ENCODE results near the gene ELF2.
A peak's percentile ranks its signal among the peaks of the same experiment; 100 is the strongest.
"Not testable (repeated sequence)": the region's sequence is repeated elsewhere in the genome, so short reads cannot be mapped to it uniquely, and the experiment has no call there.

ELF2 gene

DNA sequence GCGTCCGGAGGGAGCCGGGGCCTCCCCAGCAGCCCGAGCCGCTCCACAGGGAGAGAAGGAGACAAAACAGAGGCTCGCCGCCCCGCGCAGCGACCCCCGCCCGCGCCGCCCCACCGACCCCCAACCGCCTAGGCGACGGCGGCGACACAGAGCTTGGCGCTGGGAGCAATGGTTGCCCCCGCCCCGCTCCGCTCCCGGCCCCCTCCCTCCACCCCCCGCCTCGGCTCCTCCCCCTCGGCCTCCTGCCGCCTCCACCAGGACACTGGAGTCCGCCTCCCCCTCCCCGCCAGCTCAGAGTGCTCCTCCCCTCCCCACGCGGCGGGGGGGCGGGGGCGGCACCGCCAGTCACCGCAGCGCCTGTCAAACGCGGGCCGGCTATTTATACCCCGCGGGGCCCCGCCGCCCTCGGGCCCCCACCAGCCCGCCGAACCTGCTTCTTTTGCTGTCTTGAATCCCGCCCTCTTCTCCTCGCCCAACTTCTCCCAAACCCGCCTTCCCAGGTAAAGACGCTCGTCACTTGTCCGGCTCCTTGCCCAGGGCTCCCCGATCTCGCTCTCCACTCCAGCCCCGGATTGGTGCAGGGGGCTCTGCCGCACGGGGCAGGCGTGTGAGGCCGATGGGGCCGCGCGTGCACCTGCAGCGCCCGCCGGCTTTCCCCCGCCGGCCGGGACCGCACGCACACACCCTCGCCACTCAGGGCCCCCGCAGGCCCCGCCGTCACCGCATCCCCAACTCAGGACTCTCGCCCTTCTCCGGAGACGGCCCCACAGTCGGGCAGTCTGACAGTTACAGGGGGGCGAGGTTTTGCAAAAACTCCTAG lies at the start of gene ELF2:
ELF2 (minus strand) TSS at position 170 of the 820 bp plus-strand sequence. CDS start 39,517 bp downstream, outside the sequence.
- peak; percentile 81 for DNase-seq

DNA sequence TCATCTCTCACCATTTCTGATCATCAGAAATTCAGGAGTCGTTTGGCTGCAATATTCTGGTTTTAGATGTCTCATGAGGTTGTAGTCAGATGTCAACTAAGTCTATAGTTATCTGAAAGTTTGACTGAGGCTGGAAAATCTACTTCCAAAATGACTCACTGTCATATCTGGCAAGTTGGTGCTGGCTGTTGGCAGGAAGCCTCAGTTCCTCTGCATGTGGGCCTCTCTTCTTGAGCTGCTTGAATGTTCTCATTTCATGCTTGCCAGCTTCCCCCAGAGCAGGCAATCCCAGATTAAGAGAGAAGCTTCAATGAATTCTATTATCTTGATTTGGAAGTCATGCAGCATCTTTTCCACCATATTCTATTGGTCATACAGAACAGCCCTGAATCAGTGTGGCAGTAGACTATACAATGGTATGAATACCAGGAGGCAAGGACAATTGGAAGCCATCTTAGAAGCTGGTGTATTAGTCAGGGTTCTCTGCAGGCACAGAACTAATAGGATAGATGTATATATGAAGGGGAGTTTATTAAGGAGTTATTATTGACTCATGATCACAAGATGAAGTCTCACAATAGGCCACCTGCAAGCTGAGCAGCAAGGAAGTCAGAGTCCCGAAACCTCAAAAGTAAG lies 46.8 kb upstream of the ELF2 start:
- DNase-seq, result no peak

DNA sequence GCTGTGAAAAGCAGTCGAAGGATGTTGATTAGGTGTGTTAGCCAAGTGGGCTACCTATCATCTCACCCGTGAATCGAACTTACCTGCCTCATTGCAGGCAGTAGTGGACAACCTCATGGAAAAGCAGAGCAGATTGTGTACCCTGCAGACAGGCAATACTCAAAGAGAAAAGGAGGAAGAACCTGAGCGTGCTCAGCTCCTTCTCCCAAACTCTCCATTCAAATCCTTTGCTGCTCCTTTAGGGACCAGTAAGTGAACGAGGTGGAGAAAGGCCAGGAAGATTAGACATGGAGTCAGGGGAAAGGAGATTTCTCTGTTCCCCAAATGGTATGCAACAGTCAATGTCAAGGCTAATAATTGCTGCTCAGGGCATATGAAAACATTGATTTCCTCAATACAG lies 45.2 kb upstream of the ELF2 start:
- no peak for DNase-seq

DNA sequence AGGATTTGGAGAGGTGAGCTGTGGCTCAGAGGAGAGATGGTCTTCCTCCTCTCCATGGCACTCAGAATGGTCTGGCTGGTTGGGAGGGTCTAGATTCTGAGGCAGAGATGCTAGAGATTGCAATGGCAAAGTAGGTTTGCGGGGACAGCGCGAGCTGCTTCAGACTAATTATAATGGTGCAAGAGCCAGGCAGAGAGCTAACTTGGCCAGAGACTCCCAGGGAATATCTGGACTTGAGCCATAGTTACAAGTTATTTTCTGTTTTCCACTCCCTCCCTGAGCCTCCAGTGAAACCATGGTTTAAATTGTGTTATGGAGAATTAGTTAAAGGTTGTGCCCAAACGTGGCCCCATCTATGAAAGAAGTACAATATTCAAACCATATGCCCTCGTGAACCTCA lies 44.7 kb upstream of the ELF2 start:
- no peak for DNase-seq

DNA sequence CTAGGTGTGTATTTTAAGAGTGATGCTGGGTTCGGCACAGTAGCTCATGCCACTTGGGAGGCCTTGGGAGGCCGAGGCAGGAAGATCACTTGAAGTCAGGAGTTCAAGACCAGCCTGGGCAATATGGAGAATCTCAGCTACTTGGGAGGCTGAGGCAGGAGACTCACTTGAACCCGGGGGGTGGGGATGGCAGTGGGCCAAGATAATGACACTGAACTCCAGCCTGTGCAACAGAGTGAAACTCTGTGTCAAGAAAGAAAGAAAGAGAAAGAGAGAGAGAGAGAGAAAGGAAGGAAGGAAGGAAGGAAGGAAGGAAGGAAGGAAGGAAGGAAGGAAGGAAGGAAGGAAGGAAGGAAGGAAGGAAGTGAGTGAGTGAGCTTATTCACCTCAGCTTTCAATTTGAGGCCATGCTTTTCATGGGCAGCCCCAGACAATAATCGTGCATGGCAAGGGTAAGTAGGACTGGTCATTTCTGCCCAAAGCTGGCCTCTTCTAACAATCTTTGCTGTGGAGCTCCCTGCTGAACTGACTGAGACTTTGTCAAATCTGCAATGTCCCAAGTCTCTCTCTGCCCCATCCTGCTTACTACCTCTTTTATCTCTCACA lies 42.5 kb upstream of the ELF2 start:
- DNase-seq, result no peak

DNA sequence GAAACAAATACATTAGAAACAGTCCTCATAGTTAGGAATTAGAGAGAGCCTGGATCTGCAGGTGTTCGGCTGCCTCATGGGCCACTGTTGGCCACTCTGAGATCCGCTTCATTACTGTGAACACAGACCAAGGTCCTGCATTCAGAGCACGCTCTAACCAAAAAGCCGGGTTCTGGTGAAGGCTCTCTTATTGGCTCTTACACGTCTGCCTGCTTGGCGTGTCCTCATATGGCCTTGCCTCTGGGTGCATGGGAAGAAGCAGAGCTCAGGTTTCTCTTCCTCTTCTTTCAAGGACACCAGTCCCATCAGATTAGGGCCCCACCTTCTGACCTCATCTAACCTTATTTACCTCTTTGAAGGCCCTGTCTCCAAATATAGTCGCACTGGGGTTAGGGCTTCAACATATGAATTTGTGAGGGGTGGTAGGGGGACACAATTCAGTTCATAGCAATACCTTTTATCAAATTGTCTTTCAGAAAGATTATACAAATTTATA lies 37.1 kb upstream of the ELF2 start:
- no peak for DNase-seq

DNA sequence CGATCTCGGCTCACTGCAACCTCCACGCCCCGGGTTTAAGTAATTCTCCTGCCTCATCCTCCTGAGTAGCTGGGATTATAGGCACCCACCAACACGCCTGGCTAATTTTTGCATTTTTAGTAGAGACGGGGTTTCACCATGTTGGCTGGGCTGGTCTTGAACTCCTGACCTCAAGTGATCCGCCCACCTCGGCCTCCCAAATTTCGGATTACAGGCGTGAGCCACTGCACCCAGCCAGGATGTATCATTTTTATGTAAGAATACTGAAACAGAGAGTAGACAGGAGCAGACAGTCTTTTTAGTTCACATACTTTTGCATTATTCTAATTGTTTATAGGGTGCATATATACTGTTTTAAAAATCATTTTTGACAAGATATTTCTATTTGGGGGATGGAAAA lies 36.6 kb upstream of the ELF2 start:
- not testable (repeated sequence) for DNase-seq

DNA sequence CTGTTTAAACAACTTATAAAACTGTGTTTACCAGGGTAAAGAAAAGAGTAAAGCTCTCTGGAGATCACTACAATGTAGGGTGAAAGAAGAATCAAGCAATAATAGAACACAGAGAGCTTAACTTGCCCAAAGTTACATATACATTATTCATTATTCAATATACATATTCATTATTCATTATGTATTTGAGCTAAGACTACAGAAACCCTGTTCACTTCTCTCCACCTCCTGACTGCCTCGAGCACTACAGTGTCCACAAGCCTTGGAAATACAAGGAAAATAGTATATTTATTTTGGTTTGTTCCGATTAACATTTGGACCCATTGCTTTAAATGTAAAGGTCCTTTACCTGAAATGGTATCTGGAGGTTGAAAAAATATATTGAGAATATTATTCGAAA lies 35.9 kb upstream of the ELF2 start:
- DNase-seq, result no peak

DNA sequence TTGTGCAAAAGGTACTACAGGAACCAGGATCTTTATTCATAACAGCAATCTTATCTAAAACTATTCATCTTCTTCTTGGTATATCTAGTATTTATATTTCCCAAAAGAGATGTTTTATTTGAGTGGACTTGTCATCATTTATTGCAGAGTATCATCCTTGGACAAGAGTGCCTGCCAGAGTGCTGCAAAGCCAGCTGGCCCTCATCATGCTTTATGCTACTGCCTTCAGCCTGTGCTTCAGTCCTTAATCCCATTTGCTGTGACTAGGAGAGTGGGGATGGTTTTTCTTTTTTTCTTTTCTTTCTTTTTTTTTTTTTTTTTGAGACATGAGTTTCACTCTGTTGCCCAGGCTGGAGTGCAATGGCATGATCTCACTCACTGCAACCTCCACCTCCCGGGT lies 33.5 kb upstream of the ELF2 start:
- DNase-seq, result no peak

DNA sequence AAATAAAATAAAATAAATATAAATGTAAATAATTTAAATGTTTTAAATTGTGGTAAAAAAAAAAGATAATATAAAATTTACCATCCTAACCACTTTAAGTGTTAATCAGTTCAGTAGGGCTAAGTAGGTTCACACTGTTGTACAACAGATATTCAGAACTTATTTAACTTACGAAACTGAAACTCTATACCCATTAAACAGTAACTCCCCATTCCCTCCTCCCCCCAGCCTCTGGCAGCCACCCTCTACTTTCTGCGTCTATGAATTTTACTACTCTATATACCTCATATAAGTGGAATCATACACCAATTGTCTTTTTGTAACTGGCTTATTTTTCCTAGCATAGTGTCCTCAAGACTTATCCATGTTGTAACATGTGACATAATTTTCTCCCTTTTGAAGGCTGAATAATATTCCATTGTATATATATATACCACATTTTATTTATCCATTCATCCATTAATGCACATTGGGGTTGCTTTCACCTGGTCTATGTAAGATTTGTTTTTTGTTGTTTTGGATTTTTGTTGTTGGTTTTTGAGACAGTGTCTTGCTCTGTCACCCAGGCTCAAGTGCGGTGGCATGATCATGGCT lies 32.5 kb upstream of the ELF2 start:
- no peak for DNase-seq

DNA sequence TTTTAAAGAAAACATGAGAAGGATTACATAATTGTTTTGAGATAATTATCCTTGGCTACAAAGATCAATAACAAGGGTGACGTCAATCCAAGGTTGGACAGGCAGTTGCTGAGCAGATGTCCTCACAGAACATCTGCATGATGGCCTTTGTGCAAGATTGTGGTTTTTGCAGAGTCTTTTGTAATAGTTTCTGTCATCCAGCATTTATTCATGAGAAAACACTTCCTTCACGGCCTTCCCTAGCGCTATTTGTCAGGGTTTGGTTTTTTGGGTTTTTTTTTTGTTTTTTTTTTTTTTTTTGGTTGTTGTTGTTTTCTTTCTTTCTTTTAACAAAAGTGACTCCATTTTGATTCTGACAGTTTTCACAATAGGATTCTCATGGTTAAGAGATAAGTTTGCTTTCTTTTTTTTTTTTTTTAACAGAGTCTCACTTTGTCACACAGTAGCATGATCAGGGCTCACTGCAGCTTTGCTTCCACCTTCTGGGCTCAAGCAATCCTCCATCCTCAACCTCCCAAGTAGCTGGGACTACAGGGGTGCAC lies 31.5 kb upstream of the ELF2 start:
- no peak for DNase-seq

DNA sequence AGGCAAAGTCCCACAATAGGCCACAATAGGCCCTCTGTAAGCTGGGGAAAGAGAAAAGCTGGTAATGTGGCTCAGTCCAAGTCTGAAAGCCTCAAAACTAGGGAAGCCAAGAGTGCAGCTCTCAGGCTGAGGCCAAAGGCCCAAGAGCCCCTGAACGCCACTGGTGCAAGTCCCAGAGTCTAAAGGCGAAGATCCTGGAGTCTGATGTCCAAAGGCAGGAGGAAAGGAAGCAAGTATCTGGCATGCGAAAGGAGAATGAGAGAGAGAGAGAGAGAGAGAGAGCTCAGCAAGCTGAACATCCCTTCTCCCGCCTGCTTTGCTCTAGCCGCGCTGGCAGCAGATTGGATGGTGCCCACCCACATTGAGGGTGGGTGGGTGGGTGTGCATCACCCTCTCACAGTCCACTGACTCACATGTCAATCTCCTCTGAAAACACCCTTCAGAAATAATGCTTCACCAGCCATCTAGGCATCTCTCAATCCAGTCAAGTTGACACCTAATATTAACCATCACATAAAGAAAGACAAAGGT lies 30.9 kb upstream of the ELF2 start:
- DNase-seq, result no peak

DNA sequence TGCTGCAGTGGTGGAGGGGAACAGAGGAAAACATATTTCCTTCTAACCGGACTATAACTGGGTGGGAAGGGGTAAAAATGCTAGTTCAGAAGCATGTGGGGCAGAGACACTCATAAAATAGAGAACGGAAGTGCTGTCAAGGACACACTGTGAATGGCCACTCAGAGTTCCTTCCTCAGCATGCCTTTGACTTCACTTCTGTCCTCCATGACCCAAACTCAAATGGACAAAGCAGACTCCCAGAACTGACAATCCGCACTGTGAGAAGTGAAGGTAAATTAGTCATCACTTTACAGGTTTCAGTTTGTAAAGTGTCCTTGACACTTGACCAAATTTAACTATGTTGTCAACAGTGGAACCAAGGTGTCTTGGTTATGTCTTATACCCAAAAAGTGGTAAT lies 30.2 kb upstream of the ELF2 start:
- DNase-seq, result no peak

DNA sequence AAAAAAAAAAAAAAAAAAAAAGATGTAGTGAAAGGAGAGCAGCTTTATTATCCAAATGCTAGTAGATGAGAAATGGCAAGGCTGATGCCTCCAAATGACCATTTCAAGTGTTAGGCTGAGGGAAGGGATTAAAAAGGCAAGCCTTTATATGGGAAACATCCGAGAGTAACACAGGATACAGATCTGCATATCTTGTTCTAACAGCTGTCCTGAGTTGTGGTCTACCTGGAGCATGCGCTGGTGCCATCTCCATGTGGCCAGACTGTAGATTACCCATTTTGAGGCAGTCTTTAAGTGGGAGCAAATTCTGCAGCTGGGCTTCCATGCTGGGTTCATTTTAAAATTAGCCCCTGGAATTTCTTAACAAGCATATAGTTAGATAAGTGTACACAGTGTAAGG lies 26.0 kb upstream of the ELF2 start:
- no peak for DNase-seq

DNA sequence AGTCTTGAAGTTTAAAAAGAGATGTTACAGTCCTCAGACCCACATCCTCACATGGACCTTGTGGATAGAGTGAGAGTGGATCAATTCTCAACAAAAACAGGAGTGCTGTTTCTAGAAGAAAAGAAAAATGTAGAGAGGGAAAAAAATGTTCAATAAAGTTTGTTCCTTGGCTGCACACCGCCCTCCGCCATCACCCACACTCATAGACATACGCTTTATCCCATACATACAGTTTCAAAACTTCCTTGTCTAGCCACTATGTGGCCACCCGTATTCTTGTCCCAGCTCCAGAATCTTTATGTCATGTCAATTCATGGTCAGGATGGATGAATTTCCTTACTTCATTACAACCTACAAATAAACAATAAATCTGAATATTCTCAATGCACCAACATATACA lies 23.5 kb upstream of the ELF2 start:
- no peak for DNase-seq

DNA sequence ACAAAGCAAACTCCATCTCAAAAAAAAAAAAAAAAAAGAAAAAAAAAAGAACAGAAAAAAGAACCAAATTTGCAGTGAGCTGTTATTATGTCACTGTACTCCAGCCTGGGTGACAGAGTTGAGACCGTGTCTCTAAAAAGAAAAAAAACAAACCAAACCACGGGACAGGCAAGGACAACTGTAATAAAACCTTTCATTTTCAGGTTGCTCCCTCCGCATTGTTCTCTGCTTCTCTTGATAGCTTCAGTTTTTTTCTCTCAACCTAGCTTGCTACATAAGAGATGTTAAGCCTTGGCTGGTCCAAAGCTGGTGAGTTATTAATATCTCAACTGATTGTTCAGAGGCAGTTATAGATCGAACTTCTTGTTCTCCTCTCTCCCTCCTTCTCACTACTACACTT lies 23.1 kb upstream of the ELF2 start:
- DNase-seq, result no peak

DNA sequence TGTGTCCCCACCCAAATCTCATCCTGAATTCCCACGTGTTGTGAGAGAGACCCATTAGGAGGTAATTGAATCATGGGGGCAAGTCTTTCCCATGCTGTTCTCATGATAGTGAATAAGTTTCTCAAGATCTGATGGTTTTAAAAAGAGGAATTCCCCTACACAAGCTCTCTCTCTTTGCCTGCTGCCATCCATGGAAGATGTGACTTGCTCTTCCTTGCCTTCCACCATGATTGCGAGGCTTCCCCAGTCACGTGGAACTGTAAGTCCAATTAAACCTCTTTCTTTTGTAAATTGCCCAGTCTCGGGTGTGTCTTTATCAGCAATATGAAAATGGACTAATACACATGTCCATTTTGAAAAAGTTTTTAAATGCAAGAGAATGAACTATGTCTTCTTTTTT lies 20.2 kb upstream of the ELF2 start:
- DNase-seq, result not testable (repeated sequence)

DNA sequence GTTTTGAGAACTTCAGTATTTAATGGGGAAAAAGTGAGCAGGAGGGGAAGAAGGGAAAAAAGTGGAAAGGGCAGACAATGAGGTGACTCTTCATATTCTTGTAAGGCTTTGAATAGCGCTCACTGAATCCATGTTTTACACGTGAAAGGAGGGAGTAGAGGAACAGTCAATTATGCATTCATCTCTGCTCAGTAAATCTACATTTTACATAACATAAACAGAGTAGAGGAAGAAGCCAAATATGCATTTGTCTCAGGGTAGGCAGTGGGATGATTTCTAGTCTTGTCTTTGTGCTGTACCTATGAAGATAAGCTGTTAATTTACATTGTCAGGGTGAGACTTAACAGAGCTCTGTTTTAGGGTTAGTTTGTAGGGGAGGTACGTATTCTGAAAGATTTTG lies 19.4 kb upstream of the ELF2 start:
- DNase-seq, result no peak

DNA sequence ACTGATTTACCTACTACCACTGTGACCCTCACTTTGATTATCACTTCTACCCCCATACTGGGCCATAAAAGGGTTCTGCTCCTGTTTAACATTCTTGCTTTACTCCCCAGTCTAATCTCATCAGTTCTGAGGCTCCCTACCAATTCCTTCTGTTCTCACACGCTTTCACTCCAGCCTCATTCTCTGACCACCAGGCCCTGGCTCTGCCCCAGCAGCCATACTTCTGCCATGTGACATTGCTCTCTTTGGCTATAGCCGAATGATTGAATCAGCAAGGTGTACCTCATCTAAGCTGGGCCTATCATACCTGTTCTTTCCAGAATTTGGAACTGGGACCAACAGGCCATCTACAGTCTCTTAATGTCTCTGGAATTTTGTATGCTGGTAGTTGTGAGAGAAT lies 14.4 kb upstream of the ELF2 start:
- DNase-seq, result no peak

DNA sequence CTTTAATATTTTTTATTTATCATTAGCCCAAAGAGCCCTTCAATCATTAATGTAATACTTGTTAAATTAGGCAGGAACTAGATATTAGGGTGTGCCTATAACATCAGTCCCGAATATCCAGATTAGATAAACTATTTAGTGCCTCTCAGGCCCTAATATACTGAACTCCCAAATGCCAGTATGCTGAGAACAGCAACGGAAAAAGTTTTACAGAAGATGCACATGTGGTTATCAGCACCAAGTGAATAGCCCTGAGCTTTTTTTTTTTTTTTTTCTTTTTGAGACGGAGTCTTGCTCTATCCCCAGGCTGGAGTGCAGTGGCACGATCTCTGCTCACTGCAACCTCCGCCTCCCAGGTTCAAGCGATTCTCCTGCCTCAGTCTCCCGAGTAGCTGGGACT lies 13.0 kb upstream of the ELF2 start:
- DNase-seq, result no peak

DNA sequence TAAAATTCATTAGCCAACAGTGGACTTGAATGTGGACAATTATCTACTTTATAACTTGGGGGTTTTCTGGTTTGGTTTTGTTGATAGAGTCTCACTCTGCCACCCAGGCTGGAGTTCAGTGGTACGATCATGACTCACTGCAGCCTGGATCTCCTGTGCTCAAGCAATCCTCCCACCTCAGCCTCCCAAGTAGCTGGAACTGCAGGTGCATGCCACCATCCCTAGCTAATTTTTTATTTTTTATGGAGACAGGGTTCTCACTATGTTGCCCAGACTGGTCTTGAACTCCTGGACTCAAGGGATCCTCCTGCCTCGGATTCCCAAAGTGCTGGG lies 12.4 kb upstream of the ELF2 start:
- no peak for DNase-seq

DNA sequence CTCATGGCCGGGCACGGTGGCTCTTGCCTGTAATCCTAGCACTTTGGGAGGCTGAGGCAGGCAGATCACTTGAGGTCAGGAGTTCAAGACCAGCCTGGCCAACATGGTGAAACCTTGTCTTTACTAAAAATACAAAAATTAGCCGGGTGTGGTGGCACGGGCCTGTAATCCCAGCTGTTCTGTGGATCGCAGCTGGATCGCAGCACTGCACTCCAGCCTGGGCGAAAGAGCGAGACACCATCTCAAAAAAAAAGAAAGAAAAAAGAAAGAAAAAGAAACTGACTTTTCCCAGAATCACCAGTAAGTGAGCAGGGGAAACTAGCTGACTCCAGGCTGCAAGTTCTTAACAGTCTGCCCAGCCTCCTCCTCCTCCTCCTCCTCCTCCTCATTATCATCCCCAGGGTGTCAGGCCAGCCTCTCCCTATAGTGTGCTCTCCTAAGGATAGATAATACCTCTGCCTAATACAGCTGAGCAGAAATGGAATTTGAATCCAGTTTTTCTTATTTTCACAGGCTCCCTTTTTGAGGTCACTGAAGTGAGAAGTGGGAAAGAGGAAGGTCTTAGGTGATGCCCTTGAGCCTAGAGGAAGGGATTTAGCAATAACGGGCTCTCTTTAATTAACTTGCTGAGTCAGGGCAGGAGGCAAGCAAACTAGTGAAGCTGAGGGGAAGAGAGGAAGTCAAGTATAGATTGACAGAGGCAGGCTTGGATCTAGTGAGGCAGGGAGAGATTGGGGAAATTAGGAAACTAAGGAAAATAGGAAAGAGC lies 11.8 kb upstream of the ELF2 start:
- DNase-seq, result no peak

DNA sequence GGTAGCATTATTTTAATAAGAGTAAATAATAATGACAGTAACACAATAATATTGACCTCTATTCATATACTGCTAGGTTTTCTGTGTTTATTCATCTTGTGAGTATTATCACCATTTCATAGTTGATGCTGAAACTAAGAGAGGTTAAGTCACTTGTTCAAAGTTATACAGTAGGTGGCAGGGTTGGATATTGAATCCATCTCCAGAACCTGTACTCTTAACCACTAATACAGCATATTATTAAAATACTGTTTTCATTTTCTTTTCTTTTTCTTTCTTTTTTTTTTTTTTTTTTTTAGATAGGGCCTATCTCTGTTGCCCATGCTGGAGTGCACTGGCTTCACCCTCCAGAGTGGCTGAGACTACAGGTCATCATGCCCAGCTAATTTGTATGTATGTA lies 7.1 kb upstream of the ELF2 start:
- DNase-seq, result no peak
